ENCODE measurements around the gene OGA.

The OGA gene

GRCh38 chr10:101835362-101835761, 17.1 kb upstream of the OGA start:
- DNase-seq (ENCODE audit: low read depth in 2 of 2): no peak

DNA sequence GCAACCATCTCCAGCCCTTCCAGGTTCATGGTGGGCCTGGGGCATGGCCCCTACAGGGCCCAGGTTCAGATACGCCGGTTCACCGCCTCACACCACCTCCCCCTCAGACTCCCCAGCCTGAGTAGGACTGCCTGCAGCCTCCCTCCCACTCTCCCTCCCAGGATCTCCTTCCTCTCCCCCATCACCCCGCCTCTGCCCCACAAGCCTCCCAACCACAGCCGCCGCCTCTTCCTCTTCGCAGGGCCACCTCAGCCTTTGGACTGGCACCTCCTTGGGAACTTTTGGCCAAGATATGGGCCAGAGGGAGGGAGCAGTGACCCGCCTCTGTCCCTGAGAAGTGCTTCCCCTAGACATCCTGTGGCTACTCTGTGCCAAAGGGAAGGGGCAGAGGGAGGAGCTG, 16.1 kb upstream of the OGA start:
- no peak for DNase-seq (ENCODE audit: low read depth in 2 of 2)

DNA sequence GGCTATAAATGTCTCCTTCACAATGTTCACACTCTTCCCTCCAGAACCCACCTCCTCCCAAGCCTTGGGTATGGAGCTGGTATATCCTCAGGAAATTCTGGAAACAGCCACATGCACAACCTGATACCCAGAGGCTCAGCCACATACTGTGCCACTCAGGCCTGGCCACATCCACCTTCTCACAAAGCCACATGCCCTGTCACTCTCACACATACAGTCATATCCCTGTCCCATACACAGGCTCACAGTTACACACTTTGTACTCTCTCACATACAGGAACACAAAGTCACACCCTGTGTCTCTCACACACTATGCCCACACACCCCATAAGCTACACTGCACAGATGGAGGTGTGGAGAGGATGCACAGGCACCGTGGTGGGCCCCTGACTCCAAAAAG, 15.2 kb upstream of the OGA start:
- DNase-seq (ENCODE audit: low read depth in 2 of 2): no peak

- no peak for DNase-seq (ENCODE audit: low read depth in 2 of 2)
Observed at GRCh38 chr10:101832325-101832771, 14.1 kb upstream of the OGA start.

GRCh38 chr10:101831169-101831811, 13.0 kb upstream of the OGA start:
- DNase-seq (ENCODE audit: low read depth in 2 of 2): no peak

DNA sequence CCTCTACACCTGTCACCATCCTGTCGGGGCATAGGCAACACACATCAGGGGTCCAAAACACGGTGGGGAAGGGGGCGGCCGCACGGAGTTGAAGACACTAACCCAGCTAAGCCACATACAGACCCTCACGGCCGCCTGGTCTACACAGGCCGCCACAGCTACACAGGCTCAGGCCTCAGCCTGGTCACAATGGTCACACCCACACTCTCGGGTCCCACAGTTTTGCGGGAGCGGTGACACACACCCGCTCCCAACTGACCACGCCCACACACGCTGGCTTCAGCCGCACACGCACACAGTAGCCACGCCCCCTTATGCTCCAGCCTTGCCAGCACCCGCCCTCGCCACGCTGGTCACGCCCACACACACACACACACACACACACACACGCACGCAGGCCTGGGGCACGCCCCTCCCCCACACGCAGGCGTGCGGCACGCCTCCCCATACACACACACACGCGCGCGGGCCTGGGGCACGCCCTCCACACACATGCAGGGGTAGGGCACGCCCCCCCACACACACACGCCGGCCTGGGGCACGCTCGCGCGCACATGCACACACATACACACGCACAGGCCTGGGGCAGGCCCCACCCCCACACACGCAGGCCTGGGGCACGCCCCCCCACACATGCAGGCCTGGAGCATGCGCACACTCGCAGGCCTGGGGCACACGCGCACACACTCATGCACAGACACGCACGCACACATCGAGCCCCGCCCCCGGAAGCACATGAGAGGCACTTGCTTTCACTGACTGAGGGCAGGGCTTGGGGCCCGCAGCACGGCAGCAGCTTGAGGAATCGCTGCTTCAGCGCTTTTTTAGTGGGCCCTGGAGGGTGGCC, 12.3 kb upstream of the OGA start:
- DNase-seq (ENCODE audit: low read depth in 2 of 2): peak; percentile 87

- DNase-seq (ENCODE audit: low read depth in 2 of 2): peak; percentile 35 to 42
Observed at GRCh38 chr10:101829561-101830315, 11.5 kb upstream of the OGA start.

DNA sequence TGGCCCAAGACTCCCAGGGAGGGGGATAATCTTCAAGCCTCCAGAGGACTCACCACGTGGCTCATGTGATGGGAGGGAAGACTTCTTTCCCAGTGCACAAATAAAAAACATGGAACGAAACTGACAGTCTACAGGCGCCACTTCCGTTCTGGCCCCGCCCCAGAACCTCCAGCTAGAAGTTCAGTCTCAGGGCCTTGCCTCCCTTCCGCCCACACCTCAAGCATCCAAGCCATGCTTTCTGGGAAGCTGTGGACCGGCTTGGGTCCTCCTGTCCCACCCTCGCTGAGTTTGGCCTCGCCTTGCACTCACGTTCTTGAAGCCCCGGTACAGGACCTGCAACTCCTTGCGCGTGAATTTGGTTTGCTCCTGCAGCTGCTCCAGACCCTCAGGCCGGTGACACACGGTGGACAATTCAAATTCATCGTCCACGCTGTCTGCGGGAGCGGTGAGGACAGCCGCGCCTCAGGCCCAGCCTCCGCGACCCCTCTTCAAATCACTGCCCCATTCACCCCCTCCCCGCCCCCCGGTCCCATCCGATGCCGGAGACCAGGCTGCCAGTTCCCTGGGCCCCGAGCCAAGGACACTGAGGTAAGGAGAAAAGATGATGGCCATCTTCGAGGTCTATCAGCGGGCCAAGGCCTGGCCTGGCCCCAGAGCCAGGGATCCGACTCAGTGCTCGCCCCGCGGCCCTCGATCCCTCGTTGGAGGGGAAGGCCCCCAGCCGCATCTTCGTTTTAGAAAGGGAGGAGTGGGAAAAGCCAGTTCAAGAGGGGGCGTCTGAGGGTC, 10.7 kb upstream of the OGA start:
- DNase-seq (ENCODE audit: low read depth in 2 of 2): no peak

GRCh38 chr10:101827919-101828600, 9.8 kb upstream of the OGA start:
- no peak for DNase-seq (ENCODE audit: low read depth in 2 of 2)

DNA sequence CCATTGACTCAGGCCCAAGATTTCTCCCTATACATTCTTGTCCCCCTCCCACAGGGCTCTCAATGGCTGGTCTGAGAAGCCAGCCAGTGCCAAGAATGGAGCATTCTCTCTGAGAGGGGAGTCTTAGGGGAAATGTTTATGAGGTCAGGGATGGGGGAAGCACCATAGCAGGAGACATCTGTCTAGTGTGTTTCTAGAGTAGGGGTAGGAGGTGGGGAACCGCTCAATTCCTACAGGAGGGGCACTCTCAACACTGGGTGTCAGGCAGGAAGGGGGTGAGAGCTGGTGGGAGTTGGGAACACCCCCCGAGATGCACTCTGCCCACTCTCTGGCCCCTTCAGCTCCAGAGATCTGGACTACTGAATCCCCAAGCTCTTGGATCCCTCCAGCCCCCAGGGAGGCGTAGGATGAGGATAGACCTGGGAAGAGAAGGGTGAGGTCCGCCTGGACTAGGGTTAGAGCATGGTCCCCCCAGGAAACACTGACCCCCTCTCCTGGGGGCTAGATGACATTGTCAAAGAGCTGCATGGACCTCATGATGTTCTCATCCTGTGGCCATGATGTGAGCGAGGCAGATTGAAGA, 8.7 kb upstream of the OGA start:
- no peak for DNase-seq (ENCODE audit: low read depth in 2 of 2)

DNA sequence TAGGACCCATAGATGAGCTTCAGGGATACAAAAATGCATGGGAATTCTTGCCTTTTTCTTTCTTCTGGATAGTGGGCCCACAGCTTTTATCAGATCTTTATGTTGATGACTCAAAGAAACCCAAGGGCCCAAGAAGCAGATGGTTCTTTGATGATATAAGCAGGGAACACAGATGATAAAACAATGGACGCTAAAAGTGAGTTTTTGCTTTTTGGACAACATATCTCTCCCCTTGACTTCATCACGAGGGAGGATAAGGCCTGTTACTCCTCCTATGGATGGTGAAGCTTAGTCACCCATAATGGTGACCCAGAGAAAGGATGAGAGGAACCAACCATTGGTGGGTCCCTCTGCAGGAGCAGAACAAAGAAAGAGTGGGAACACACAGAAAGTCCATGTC, 6.5 kb upstream of the OGA start:
- DNase-seq (ENCODE audit: low read depth in 2 of 2): no peak

DNA sequence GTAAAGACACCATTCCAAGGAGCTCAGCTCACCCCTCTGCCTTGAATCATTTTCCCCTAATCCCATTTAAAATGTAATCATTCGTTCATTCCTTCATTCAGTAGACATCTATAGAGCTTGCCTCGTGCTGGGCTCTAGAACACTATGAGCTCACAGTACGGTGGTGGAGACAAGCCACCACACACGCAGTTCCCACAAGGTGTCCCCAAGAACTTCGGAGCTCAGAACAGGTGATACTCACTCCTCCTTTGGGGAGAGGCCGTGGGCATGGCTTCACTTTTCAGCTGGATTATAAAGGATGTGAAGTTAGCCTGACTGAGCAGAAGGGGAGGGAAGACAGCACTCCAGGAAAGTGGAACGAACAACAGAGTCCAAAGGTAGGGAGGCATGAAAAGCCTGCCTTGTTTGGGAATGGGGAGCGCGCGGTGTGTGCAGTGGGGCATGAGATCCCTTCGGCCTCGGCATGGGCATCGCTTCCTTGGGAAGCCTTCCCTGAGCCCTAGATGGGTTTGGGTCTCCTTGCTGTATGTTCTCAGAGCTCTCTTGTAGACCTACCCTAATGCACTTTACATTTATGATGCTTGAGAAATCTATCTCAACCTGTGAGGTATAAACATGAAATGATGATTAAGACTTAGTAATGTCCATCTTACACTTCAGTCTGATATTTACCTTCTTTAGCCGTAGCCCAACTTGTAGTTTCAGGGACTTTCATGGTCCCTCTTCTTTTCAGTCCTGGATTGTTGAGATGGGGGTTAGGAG, 809 bp upstream of the OGA start:
- no peak for DNase-seq (ENCODE audit: low read depth in 2 of 2)

- no peak for DNase-seq (ENCODE audit: low read depth in 2 of 2)
Observed at GRCh38 chr10:101817337-101818118, 716 bp downstream of the OGA start.

- DNase-seq (ENCODE audit: low read depth in 2 of 2): no peak
Observed at GRCh38 chr10:101816913-101817336, 1.3 kb downstream of the OGA start.

- DNase-seq (ENCODE audit: low read depth in 2 of 2): no peak
Observed at GRCh38 chr10:101816376-101816775, 1.9 kb downstream of the OGA start.

DNA sequence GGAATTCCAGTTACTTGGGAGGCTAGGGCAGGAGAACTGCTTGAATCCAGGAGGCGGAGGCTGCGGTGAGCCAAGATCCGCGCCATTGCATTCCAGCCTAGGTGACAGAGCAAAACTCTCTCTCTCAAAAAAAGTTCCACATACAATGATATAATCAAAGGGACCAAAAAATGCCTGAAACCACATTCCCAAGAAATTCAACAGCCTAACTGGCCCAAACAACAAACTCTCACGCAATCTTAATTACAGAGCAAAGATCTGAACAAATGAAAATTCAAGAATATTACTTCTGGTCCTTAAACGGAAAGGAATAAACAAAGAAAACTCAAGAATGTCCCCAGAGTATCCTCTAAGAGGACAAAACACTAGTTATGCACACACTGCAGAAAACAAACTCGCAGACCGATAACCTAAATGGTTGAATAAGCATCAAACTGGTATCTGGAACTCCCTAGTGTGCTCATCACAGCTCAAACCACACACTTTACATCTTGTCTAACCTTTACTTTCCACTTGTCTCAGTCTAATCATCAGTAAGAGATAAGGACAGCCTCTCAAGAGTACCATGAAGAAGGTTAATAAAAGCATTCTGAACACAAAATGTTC, 3.7 kb downstream of the OGA start:
- DNase-seq (ENCODE audit: low read depth in 2 of 2): no peak

- DNase-seq (ENCODE audit: low read depth in 2 of 2): no peak
Observed at GRCh38 chr10:101812606-101813005, 5.6 kb downstream of the OGA start.

GRCh38 chr10:101807158-101807557, 11.1 kb downstream of the OGA start:
- DNase-seq (ENCODE audit: low read depth in 2 of 2): no peak

GRCh38 chr10:101803511-101803910, 14.7 kb downstream of the OGA start:
- no peak for DNase-seq (ENCODE audit: low read depth in 2 of 2)
